Effector memory CD4-positive, alpha-beta T cell (primary cell): ENCODE results near the gene TRIM39.

Experiments used
- DNase-seq, 3 donors: peaks; one replicate each; pipeline ENCODE4 v3.0.0-alpha.2; 2020
- H3K27ac ChIP-seq: 2 replicates; pipeline ENCODE4 v1.7.0; 2013; ENCODE audit warnings: mild to moderate bottlenecking, low read length, moderate library complexity; ENCODE audit not compliant: insufficient read depth, poor library complexity, severe bottlenecking
- H3K27me3 ChIP-seq: replicated peaks from 2 replicates; pipeline ENCODE4 v1.7.0; 2013; ENCODE audit warnings: mild to moderate bottlenecking, low read length; ENCODE audit not compliant: insufficient read depth, control insufficient read depth, poor library complexity, severe bottlenecking
- H3K36me3 ChIP-seq: 2 replicates; pipeline ENCODE4 v1.7.0; 2013; ENCODE audit warnings: mild to moderate bottlenecking, low read length, moderate library complexity; ENCODE audit not compliant: control insufficient read depth, insufficient read depth
- H3K4me1 ChIP-seq: 2 replicates; pipeline ENCODE4 v1.7.0; 2013; ENCODE audit warnings: low read length, mild to moderate bottlenecking; ENCODE audit not compliant: control insufficient read depth, insufficient read depth, poor library complexity, severe bottlenecking
- H3K4me3 ChIP-seq: 2 replicates; pipeline ENCODE4 v1.7.0; 2013; ENCODE audit warnings: low read length, low read depth, mild to moderate bottlenecking; ENCODE audit not compliant: insufficient read depth, poor library complexity, severe bottlenecking
- H3K9me3 ChIP-seq: 2 replicates; pipeline ENCODE4 v1.7.0; 2013; ENCODE audit warnings: mild to moderate bottlenecking, low read length, moderate library complexity; ENCODE audit not compliant: control insufficient read depth

TRIM39 gene

DNA sequence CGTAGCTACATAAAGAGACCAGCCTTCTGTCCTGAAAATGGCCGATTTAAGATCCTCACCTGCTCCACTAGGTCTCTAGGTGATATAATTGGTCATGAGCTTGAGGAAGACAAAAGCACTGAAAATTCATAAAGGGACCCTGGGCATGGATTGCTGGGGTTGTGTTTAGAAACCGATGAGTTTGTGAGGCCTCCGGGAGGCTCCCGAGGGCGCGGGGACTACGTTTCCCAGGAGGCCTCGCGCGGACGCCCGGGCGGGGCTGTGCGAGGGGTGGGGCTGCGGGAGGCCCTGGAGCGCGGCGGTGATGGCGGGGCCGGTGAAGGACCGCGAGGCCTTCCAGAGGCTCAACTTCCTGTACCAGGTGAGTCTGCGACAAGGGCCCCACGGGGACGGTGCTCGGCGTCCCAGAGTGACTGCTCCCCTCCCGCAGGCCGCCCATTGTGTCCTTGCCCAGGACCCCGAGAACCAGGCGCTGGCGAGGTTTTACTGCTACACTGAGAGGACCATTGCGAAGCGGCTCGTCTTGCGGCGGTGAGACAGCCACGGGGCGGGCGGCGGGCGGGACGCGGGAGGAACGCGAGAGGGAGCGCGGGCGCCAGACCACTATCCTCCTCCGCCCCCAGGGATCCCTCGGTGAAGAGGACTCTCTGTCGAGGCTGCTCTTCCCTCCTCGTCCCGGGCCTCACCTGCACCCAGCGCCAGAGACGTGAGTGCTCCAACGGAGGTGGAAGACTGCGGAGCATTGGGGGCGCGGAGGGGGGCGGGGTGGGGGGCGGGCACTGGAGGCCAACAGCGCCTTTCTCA lies 18.3 kb downstream of the TRIM39 start, which contains the start of gene RPP21:
TSS of gene RPP21 (plus strand) at position 289 of the 804 bp plus-strand sequence. CDS start at position 305, 16 bp downstream.
- H3K27ac ChIP-seq: peak within 1 kb of the TSS; percentile 89
- H3K36me3 ChIP-seq: peaks cover 19% of the 10 kb centered on the region
- peak within 1 kb of the TSS; percentile 87 for H3K4me3 ChIP-seq
- DNase-seq: peak; percentile 68 to 78 (median 77)
- no peaks in the 10 kb centered on the region for H3K9me3 ChIP-seq
- no peaks in the 10 kb centered on the region for H3K4me1 ChIP-seq
- H3K27me3 ChIP-seq: no peaks in the 10 kb centered on the region

- Histone ChIP-seq H3K36me3 (peaks cover 12% of the 10 kb centered on the region), H3K9me3 (no peaks in the 10 kb centered on the region), H3K4me1 (no peaks in the 10 kb centered on the region), H3K27me3 (no peaks in the 10 kb centered on the region), H3K27ac (no peak overlapping the region), H3K4me3 (no peak overlapping the region)
- DNase-seq: no peak
Observed at GRCh38 chr6:30345852-30346251, 19.1 kb downstream of the TRIM39 start.

DNA sequence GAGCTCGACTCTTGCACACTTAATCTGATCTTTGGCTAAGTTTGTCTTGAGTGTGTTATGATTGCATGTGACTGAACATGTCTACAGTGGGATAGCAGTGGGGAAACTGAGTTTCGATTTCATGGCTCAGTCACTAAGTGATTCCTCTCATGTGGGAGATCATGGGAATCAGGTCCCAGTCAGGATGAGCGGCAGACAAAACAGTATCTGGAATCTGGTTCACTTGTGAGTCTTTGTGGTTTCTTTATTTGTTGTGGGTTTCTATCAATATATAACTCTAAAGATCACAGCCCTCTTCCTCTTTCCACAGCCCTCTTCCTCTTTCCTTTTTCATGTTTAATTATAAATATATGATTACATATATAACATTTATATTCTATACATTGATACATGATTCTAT lies 22.2 kb downstream of the TRIM39 start:
- Histone ChIP-seq H3K27ac (no peak overlapping the region), H3K4me1 (no peaks in the 10 kb centered on the region), H3K9me3 (no peaks in the 10 kb centered on the region), H3K36me3 (no peaks in the 10 kb centered on the region), H3K27me3 (no peaks in the 10 kb centered on the region), H3K4me3 (no peak overlapping the region)
- no peak for DNase-seq

DNA sequence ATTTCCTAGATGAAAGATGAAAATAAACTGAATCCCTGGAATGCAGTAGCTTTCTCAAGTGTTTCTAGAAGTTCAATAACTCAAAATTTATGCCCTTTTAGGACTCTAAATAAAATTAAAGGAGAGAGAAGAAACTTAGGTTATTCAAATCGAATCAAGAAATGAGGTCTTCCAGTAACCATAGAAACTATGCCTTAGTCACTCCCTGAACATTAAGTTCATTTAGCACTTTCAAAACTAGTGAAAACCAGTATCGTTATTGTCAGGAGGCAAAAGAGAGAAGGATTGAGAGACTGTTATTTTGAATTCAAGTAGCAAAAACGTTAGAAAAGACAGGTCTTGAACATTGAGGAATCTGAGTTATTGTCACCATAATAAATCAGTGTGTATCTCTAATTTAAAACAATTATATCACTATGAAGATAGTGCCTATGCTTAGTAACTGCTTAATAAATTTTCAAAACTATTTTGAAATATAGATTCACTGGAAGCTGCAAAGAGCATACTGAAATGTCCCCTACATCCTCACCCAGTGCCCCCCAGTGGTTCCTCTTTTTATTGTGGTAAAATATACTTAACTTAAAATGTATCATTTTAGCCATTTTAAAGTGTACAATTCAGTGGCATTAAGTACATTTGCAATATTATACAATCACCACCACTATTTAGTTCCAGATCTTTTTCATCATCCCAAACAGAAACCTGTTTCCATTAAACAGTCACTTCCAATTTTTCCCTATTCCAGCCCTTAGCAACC lies 22.9 kb downstream of the TRIM39 start:
- Histone ChIP-seq H3K4me3 (no peak overlapping the region), H3K9me3 (no peaks in the 10 kb centered on the region), H3K4me1 (no peaks in the 10 kb centered on the region), H3K27me3 (no peaks in the 10 kb centered on the region), H3K27ac (no peak overlapping the region), H3K36me3 (no peaks in the 10 kb centered on the region)
- no peak for DNase-seq

- Histone ChIP-seq H3K36me3 (no peaks in the 10 kb centered on the region), H3K9me3 (no peaks in the 10 kb centered on the region), H3K27me3 (no peaks in the 10 kb centered on the region), H3K27ac (no peak overlapping the region), H3K4me3 (no peak overlapping the region), H3K4me1 (no peaks in the 10 kb centered on the region)
- DNase-seq: no peak
Observed at GRCh38 chr6:30350524-30350923, 23.8 kb downstream of the TRIM39 start.

DNA sequence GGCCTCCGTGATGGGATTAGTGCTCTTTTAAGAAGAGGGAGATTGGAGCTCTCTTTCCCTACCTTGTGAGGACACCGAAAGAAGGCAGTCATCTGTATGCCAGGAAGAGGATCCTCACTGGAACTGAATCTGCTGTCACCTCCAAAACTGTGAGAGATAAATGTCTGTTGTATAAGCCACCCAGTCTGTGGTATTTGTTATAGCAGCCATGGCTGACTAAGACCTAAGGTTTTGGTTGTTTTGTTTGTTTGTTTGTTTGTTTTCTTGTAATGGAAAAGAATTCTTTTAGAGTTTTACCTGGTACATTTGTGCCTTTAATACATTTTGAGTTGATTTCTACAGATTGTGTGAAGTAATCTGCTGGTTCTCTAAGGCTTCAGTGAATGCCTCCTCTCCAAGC lies 25.8 kb downstream of the TRIM39 start:
- Histone ChIP-seq H3K27ac (no peak overlapping the region), H3K4me1 (no peaks in the 10 kb centered on the region)

GRCh38 chr6:30355281-30355680 lies 28.6 kb downstream of the TRIM39 start:
- H3K9me3 ChIP-seq: no peaks in the 10 kb centered on the region
- H3K4me1 ChIP-seq: peaks cover 7% of the 10 kb centered on the region
- H3K27ac ChIP-seq: no peak overlapping the region
- no peaks in the 10 kb centered on the region for H3K36me3 ChIP-seq
- no peak overlapping the region for H3K4me3 ChIP-seq
- no peak for DNase-seq
- H3K27me3 ChIP-seq: peaks cover 20% of the 10 kb centered on the region

More for the DNA sequence above, 25.8 kb downstream of the TRIM39 start:
- H3K9me3 ChIP-seq: no peaks in the 10 kb centered on the region
- no peak for DNase-seq
- no peaks in the 10 kb centered on the region for H3K36me3 ChIP-seq
- H3K27me3 ChIP-seq: peaks cover 3% of the 10 kb centered on the region
- H3K4me3 ChIP-seq: no peak overlapping the region

GRCh38 chr6:30356536-30356935 lies 29.8 kb downstream of the TRIM39 start:
- DNase-seq: no peak
- peaks cover 7% of the 10 kb centered on the region for H3K4me1 ChIP-seq
- no peak overlapping the region for H3K27ac ChIP-seq
- peaks cover 27% of the 10 kb centered on the region for H3K27me3 ChIP-seq
- H3K9me3 ChIP-seq: no peaks in the 10 kb centered on the region
- H3K4me3 ChIP-seq: no peak overlapping the region
- no peaks in the 10 kb centered on the region for H3K36me3 ChIP-seq

DNA sequence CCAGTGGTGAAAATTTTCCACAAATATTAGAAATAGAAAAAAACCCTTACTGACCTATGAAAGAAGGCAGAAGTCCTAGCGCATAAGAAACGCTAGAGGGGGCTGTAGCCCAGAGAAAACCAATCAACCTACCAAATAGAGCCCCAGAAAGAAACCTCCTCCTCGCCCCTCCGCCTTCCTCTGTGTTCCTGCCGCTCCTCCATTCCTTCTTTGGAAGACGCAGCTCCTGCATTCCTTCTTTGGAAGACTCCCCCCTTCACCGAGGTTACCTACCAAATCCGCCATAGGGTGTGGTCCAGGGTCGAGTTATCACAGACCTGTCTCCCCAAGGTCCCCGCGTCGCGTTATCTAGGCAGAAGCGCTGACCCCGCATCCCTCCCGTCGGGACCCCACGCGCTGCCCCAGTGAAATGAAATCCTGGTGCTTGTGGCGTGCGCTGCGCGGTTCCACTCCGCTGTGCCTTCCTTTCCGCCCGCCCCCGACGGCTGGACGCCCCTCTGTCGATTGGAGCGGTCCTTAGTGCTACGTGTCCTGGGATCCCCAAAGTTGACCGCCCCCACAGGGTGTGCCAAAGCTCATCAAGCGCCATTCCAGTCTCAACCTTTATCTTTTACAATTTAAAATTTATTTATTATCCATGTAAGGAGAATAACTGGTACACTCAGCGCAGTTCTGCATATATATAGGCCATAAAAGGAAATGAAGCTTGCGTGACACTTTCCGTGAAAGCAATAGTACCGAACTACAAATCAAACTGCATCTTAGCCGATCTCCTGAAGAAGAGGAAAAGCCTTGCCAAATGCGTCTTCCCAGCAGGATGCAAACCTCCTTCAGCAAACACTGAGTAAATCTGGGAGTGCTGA lies 31.2 kb downstream of the TRIM39 start:
- Histone ChIP-seq H3K27ac (no peak overlapping the region), H3K36me3 (no peaks in the 10 kb centered on the region), H3K4me3 (peak overlapping the region; percentile 31), H3K27me3 (peaks cover 27% of the 10 kb centered on the region), H3K4me1 (peaks cover 7% of the 10 kb centered on the region), H3K9me3 (no peaks in the 10 kb centered on the region)
- peak; percentile 14 to 46 (median 17) for DNase-seq
